COLO668 (cell line): ENCODE results near the gene MBNL2.

Source experiments
- DNase-seq: peaks from one replicate; lab custom pipeline; 2025; ENCODE audit not compliant: unreplicated experiment; lab: John Stamatoyannopoulos, UW

MBNL2 gene

GRCh38 chr13:97435323-97435722 lies 213.2 kb downstream of the MBNL2 start:
- no peak for DNase-seq

GRCh38 chr13:97435794-97436193 lies 213.7 kb downstream of the MBNL2 start:
- DNase-seq, result no peak

- DNase-seq, result no peak
Observed at GRCh38 chr13:97436845-97437244, 214.7 kb downstream of the MBNL2 start.

GRCh38 chr13:97437729-97438128 lies 215.6 kb downstream of the MBNL2 start:
- no peak for DNase-seq

- DNase-seq, result no peak
Observed at GRCh38 chr13:97438856-97439595, 216.9 kb downstream of the MBNL2 start.

GRCh38 chr13:97440598-97441170 lies 218.6 kb downstream of the MBNL2 start:
- no peak for DNase-seq

GRCh38 chr13:97441368-97441767 lies 219.2 kb downstream of the MBNL2 start:
- DNase-seq, result no peak
